22Rv1 (cell line): Measurements from ENCODE around the gene GPR108.

ENCODE experiments used
- CTCF ChIP-seq: fragments of 450-650 bp; IDR thresholded peaks from 2 replicates; pipeline ENCODE4 v1.5.1; 2017; ENCODE audit warnings: mild to moderate bottlenecking
- ZFX ChIP-seq: fragments of 450-650 bp; IDR thresholded peaks from 2 replicates; pipeline ENCODE4 v1.6.1; 2017; ENCODE audit warnings: antibody characterized with exemption, borderline replicate concordance

- TF ChIP-seq CTCF: no peak
- no peak for TF ChIP-seq ZFX
These were observed 36.0 kb upstream of the GPR108 start for GRCh38 chr19:6773323-6773931.
